HG03439 (cell line): ENCODE data around the gene TTC39C.
"Not testable (repeated sequence)": the region's sequence is repeated elsewhere in the genome, so short reads cannot be mapped to it uniquely, and the experiment has no call there.

Experiments
- ATAC-seq: cut with Tn5 transposase; IDR thresholded peaks from one replicate; pipeline ENCODE4 v1.9.1; 2021; ENCODE audit warnings: mild to moderate bottlenecking, moderate library complexity; ENCODE audit not compliant: unreplicated experiment

TTC39C gene

DNA sequence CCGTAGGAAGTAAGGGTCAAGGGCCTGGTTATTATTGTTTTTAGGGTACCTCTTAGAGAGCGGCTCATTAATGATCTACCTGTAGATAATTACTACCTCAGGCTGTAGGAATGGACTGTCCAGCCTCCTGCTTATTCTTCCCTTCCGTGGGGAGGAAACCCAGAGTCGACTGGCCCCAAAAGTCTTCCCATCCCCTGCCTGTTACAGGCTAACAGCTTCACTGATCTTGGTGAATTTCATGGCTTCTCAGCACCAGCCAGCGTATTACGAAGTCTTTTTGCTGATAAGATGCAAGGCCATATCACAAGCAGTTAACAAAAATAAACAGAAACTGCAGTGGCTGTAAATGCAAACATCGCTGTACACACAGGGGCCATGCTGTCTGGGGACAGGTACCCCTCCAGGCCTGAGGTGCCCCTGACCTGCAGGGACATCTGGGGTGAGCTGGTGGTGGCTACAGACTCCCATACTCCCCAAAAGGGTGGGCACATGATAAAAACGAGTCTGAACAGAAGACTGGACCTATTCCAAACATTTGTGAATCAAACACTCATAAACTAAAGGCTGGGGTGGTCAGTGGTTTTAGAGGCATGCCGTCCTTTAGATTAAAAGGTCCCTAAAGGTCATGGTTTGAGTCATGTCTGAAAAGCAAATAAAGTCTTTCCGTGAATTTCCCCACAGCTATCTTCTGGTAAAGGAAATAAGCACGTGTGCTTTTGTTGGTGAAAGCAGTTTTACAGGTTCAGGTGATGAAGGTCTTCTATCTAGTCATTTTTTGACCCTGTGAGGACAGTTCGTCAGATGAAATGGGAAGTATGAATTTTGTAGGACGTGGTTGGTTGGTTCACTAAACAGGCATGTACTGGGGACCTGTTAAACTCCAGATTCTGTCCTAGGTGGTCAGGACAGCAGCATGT lies 36.7 kb downstream of the TTC39C start:
- ATAC-seq: no peak

DNA sequence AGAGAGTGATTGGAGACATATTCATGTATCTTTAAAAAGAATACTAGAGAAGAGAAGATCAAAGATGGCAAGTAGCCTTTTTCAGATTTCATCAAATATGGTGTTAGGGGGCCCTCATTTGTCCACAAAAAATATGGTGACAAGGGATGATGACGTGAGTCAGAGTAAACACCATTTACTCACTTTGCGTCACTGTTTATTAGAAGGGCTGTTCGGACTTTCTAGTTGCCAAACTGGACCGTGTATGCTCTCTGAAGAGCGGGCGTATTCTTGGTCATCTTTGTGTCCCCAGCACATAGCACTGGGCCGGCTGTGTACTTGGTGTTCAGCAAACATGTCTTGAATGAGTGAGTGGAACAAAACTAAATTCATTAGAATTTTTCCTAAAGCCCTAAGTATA lies 37.5 kb downstream of the TTC39C start:
- no peak for ATAC-seq

GRCh38 chr18:24053211-24053610 lies 38.7 kb downstream of the TTC39C start:
- no peak for ATAC-seq

- no peak for ATAC-seq
Measured at GRCh38 chr18:24054130-24054529, 39.6 kb downstream of the TTC39C start.

DNA sequence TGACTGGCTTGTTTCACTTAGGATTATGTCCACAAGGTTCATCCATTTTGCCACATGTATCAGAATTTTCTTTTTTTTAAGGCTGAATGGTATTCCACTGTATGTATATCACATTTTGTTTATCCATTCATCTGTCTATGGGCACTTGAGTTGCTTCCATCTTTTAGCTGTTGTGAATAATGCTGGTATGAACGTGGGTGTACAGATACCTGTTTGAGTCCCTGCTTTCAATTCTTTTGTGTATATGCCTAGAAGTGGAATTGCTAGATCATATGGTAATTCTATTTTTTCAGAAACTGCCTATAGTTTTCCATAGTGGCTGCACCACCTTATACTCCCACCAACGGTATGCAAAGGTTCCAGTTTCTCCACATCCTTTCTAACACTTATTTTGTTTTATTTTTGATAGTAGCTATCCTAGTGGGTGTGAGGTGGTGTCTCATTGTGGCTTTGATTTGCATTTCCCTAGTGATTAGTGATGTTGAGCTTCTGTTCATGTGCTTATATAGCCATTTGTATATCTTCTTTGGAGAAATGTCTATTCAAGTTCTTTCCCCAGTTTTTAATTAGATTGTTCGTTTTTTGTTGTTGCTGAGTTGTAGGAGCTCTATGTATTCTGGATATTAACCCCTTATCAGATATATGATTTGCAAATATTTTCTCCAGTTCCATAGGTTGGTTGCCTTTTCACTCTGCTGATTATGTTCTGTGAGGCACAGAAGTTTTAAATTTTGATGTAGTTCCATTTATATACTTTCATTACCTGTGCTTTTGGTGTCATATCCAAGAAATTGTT lies 40.7 kb downstream of the TTC39C start:
- ATAC-seq: no peak

GRCh38 chr18:24055878-24056277 lies 41.3 kb downstream of the TTC39C start:
- no peak for ATAC-seq

DNA sequence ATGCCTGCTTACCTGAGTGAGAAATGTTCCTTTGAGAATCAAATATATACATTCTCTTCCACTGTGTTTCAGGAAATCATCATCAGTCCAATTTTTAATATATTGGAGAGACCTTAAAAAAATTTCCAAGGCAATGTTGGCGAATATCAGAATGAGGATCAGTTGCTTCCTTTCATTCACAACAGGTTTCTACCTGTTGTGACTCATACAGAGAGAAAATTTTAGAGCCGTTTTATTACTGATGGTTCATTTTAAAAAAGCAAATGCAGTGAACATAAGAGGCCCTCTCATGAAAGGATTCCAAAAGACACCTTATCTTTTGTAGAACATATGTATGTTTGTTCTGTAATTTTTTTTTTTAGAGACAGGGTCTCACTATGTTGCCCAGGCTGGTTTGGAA lies 42.0 kb downstream of the TTC39C start:
- no peak for ATAC-seq

DNA sequence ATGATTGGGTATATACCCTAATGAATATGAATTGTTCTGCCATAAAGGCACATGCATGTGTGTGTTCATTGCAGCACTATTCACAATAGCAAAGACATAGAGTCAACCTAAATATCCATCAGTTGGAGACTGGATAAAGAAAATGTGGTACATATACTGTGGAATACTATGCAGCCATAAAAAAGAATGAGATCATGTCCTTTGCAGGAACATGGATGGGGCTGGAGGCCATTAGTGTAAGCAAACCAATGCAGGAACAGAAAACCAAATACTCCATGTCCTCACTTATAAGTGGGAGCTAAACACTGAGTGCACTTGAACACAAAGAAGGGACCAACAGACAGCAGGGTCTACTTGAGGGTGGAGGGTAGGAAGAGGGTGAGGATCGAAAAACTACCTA lies 43.2 kb downstream of the TTC39C start:
- ATAC-seq: no peak

DNA sequence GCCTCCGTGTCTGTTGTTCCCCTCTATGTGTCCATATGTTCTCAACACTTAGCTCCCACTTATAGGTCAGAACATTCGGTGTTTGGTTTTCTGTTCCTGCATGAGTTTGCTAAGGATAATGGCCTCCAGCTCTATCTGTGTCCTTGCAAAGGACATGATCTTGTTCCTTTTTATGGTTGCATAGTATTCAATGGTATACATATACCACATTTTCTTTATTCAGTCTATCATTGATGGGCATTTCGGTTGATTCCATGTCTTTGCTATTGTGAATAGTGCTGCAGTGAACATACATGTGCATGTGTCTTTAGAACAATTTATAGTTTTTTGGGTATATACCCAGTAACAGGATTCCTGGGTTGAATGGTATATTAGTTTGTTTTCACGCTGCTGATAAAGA lies 44.8 kb downstream of the TTC39C start:
- ATAC-seq: not testable (repeated sequence)

GRCh38 chr18:24060644-24061043 lies 46.1 kb downstream of the TTC39C start:
- no peak for ATAC-seq

DNA sequence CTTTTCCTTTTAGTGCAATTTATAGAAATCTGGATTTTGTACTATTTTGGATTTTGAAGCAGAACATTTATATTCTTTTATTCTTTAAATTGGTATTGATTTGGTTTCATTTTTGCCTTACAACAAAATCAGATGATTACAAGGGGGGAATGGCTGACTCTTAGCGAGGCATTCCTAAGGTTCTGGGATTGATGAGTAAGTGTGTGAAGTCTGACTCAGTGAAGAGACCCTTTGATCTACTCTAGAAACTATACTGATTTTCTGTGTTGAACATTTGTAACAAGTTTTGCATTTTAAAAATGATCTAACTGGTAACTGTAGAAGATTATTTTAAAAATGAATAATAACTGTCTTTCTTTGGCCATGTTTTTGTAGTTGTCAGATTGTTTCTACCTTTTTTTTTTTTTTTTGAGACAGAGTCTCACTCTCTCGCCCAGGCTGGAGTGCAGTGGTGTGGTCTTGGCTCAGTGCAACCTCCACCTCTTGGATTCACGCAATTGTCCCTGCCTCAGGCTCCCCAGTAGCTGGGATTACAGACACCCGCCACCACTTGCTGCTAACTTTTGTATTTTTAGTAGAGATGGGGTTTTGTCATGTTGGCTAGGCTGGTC lies 48.7 kb downstream of the TTC39C start:
- no peak for ATAC-seq

DNA sequence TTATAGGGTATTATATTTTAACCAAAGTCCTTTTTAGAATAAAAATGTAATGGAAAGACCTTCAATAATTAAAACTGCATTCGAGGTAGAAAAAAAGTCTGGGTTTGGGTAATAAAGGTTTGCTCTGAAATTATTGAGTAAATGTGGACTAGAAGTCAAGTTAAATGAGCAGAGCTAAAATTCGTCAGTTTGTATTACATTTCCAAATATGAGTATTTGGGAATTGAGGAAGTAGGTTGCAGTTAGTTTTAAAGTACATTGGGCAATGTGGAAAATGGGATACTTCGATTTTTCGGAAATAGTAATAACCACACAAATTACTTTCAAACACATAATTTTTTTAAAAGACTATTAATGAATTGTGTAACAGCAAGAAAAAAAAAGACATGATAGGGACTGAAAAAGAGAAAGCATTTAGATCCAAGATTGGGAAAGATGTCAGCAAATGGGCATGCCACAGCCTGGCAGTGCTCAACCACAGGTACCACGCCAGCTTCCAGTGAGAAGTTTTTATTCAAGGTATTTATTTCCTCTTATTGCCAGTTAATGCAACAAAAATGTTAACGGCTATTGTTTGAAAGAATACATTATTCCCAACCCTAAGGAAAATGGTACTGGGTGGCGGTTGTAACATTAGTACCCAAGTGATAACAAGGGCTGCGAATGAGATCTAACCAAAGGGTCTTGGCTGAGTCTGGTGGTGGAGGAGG lies 50.0 kb downstream of the TTC39C start:
- no peak for ATAC-seq

DNA sequence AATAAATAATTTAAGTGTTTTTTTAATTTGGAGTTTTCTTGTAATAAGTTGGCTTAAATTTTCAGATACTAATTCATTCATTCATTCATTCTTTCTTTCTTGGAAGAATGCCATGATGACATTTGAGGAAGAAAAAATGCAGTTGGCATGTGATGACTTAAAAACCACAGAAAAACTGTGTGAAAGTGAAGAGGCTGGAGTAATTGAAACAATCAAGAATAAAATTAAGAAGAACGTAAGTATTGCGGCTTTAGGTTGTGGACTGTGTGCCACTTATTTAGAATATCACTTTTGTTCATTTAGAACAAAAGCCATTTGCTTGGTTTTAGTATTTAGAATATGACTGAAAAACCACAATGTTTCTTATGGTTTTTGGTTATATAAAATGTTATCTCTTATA lies 51.4 kb downstream of the TTC39C start:
- no peak for ATAC-seq

DNA sequence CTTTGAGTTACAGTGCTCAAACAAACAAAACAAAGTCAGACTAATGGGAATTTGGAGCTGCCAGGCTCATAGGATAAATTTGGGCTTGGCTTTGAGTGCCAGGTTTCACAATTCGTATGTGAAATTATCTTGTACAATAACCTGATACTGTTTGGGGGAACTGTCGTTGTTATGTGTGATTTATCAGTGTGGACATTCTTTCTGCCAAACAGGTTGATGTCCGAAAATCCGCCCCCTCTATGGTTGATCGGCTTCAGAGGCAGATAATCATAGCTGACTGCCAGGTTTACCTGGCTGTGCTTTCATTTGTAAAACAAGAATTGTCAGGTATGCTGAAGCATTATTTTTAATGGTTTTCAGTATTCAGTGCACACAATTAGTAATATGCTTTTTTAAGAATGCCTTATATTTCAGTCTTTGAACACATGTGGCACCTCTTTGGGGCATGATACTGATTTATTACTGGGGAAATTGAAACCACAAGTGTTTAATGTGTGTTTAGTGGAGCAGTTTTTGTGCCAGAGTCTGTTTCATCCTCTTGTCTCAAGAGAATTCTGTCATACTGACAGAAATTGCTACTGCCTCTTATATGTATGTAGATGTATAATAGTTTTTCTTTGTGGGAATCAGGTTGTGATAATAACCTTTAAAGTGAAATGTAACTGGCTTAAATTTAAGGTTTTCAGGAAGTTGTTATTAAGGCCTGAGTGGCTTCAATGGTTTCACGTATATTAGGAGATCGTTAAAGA lies 54.6 kb downstream of the TTC39C start:
- no peak for ATAC-seq

DNA sequence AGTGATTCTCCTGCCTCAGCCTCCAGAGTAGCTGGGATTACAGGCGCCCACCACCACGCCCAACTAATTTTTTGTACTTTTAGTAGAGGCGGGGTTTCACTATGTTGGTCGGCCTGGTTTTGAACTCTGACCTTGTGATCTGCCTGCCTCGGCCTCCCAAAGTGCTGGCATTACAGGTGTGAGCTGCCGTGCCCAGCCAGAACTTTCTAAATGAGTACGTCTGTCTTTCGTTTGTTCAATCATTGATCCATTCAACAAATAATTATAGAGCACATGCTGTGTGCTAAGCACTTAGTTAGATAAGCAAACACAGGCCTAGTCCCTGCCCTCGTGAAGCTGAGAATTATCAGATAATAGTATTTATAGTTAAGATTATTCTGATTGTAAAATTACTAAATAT lies 56.5 kb downstream of the TTC39C start:
- no peak for ATAC-seq

- ATAC-seq: no peak
Measured at GRCh38 chr18:24071779-24072178, 57.2 kb downstream of the TTC39C start.

GRCh38 chr18:24072743-24073142 lies 58.2 kb downstream of the TTC39C start:
- no peak for ATAC-seq

DNA sequence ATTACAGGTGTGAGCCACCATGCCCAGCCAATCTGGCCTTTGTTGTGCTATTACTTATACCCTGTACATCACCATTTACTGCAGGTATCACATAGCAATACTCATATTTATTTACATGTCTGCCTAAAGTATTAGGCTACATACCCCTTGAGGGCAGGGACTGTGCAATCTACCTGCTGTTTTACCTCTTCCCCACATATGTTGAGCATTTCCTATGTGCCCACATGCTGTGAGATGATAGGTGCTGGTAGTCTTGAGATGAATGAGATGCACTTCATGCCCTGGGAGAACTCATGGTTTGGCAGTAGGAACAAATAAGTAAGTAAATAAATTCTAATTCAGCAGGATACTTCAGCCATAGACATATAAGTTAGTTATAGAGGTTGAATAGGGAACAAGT lies 59.2 kb downstream of the TTC39C start:
- no peak for ATAC-seq

DNA sequence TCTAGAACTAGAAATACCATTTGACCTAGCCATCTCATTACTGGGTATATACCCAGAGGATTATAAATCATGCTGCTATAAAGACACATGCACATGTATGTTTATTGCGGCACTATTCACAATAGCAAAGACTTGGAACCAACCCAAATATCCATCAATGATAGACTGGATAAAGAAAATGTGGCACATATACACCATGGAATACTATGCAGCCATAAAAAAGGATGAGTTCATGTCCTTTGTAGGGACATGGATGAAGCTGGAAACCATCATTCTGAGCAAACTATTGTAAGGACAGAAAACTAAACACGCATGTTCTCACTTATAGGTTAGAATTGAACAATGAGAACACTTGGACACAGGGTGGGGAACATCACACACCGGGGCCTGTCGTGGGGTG lies 60.2 kb downstream of the TTC39C start:
- ATAC-seq: not testable (repeated sequence)
